HG03575 (cell line): Measurements from ENCODE around the gene AHNAK.

Experiments
- ATAC-seq: cut with Tn5 transposase; IDR thresholded peaks from one replicate; pipeline ENCODE4 v1.9.1; 2021; ENCODE audit not compliant: unreplicated experiment, insufficient number of reproducible peaks, low FRiP score; ENCODE audit errors: extremely low read depth

AHNAK gene

GRCh38 chr11:62428871-62429560, 117.6 kb downstream of the AHNAK start:
- ATAC-seq, result no peak

GRCh38 chr11:62427630-62428233, 118.9 kb downstream of the AHNAK start:
- ATAC-seq, result no peak

GRCh38 chr11:62423012-62423411, 123.6 kb downstream of the AHNAK start:
- no peak for ATAC-seq

GRCh38 chr11:62421996-62422395, 124.6 kb downstream of the AHNAK start:
- ATAC-seq, result no peak

GRCh38 chr11:62420882-62421281, 125.7 kb downstream of the AHNAK start:
- no peak for ATAC-seq

GRCh38 chr11:62419943-62420342, 126.7 kb downstream of the AHNAK start:
- no peak for ATAC-seq

GRCh38 chr11:62419314-62419929, 127.2 kb downstream of the AHNAK start:
- ATAC-seq, result no peak

GRCh38 chr11:62418733-62419132, 127.9 kb downstream of the AHNAK start, which contains the start of gene SCGB1A1:
SCGB1A1 (plus strand) TSS chr11:62419033; CDS start chr11:62419096, 63 bp downstream.
- ATAC-seq, result no peak

GRCh38 chr11:62418136-62418535, 128.5 kb downstream of the AHNAK start:
- no peak for ATAC-seq

GRCh38 chr11:62416596-62416995, 130.0 kb downstream of the AHNAK start:
- ATAC-seq, result no peak

GRCh38 chr11:62413060-62413696, 133.4 kb downstream of the AHNAK start:
- no peak for ATAC-seq

- no peak for ATAC-seq
Measured at GRCh38 chr11:62411524-62411923, 135.1 kb downstream of the AHNAK start.

GRCh38 chr11:62410972-62411371, 135.6 kb downstream of the AHNAK start:
- no peak for ATAC-seq

GRCh38 chr11:62409831-62410230, 136.8 kb downstream of the AHNAK start:
- no peak for ATAC-seq

- no peak for ATAC-seq
Measured at GRCh38 chr11:62406034-62406433, 140.6 kb downstream of the AHNAK start.

- no peak for ATAC-seq
Measured at GRCh38 chr11:62404901-62405300, 141.7 kb downstream of the AHNAK start.

- no peak for ATAC-seq
Measured at GRCh38 chr11:62404435-62404834, 142.2 kb downstream of the AHNAK start.

GRCh38 chr11:62402960-62403730, 143.5 kb downstream of the AHNAK start:
- no peak for ATAC-seq
